Measurements from ENCODE around the gene LLGL2. TPM values are rescaled to one million over a fixed set of nuclear protein-coding genes. Genes with fewer than 3 reads are reported as not detected.

LLGL2 gene
- total and polyA plus RNA-seq, 2 donors (not counting 1 experiment from before 2014, with no cell fraction given): 40.6 to 52.0 TPM

- Histone ChIP-seq H3K9ac (ENCODE audit: low read length) (no peak overlapping the region), H3K4me1 (ENCODE audit: control insufficient read depth in 2 of 2, insufficient read depth in 2 of 2, low read length in 2 of 2) (peaks cover 0 to 7% of the 10 kb centered on the region in 2 donors), H4K20me1 (ENCODE audit: control insufficient read depth, insufficient read depth, low read length, poor library complexity, severe bottlenecking) (no peaks in the 10 kb centered on the region), H2AFZ (ENCODE audit: insufficient read depth, low read depth, low read length, poor library complexity, severe bottlenecking) (no peak overlapping the region), H3K27ac (ENCODE audit: low read length in 2 of 2) (no peak overlapping the region), H3K9me3 (ENCODE audit: control extremely low read depth in 1 of 3, control insufficient read depth in 2 of 3, insufficient read depth in 1 of 3, low read length in 2 of 3) (no peaks in the 10 kb centered on the region), H3K27me3 (replicated peaks in 1 of 4; ENCODE audit: control extremely low read depth in 1 of 4, control insufficient read depth in 3 of 4, insufficient read depth in 4 of 4, low read length in 3 of 4) (no peaks in the 10 kb centered on the region), H3K79me2 (ENCODE audit: control insufficient read depth, insufficient read depth, low read length) (no peaks in the 10 kb centered on the region), H3K4me2 (replicated peaks; ENCODE audit: low read depth, low read length, poor library complexity, severe bottlenecking) (no peak overlapping the region), H3K4me3 (ENCODE audit: control extremely low read depth in 1 of 5, extremely low read depth in 1 of 5, insufficient read depth in 1 of 5, low read depth in 2 of 5, low read length in 4 of 5) (no peak overlapping the region), H3K36me3 (replicated peaks in 1 of 2; ENCODE audit: control extremely low read depth in 1 of 2, control insufficient read depth in 1 of 2, extremely low read depth in 1 of 2, insufficient read depth in 2 of 2, low read length in 1 of 2) (no peaks in the 10 kb centered on the region)
- Mint-ChIP-seq H3K4me3 (no peak overlapping the region), H3K4me1 (no peaks in the 10 kb centered on the region), H3K9me3 (ENCODE audit: insufficient read depth) (no peaks in the 10 kb centered on the region), H3K27ac (no peak overlapping the region), H3K27me3 (no peaks in the 10 kb centered on the region)
- TF ChIP-seq EZH2 (IDR thresholded peaks at IDR 0.05; ENCODE audit: borderline replicate concordance, insufficient read depth, low read depth, low read length, poor library complexity, severe bottlenecking) (no peak), CTCF (IDR thresholded peaks at IDR 0.05) (no peak)
- no peak for DNase-seq
- intact Hi-C loops (cut with micrococcal nuclease): no loop called here
- ATAC-seq (ENCODE audit: low read depth): no peak
- ChIA-PET POLR2A (no interaction called here), CTCF (interaction anchor here (0.8 kb wide), 1 partner anchor 238 kb away, joined by 3 read pairs; the partner anchor contains the start of gene MIF4GD)
- WGBS (ENCODE audit: insufficient coverage): 91% methylated on average over 5 of the region's 5 CpGs
Measured at GRCh38 chr17:75508931-75509361, 16.6 kb upstream of the LLGL2 start.

DNA sequence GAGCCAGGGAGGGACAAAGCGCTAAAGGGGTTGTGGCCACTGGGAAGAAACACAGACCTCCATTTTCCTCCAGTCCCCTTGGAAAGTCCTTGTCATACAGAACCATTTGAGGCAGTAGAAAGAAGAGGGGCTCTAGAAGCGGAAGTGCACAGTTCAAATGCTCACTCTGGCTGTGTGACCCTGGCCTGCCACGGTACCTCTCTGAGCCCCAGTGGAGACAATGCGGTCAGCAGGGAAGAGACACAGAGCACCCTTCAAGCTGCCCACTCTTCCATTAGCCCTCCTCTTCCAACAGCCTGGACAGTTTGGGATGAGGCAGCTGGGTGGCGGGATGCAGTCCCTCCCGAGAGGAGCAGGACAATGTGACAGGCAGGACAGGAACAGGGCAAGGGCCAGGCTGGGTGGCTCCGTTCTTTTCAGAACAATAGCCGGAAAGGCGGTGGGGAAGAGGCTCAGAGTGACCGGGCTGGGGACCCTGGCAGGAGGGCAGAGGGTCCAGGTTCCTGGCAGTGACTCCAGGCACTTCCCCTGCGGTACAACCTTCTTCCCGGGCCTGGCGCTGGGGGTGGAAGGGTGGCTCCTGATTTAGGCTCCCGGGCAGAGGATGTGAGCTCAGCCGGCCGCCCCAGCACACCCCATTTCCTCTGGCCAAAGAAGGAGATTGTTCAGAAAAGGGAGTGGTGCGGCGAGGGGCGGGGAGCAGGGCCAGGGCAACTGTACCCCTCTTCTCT, 15.8 kb upstream of the LLGL2 start:
- no peak overlapping the region for H3K27ac Mint-ChIP-seq
- no peaks in the 10 kb centered on the region for H3K4me1 Mint-ChIP-seq
- no peaks in the 10 kb centered on the region for H3K27me3 Mint-ChIP-seq
- TF ChIP-seq EZH2 (IDR thresholded peaks at IDR 0.05; ENCODE audit: borderline replicate concordance, insufficient read depth, low read depth, low read length, poor library complexity, severe bottlenecking) (no peak), CTCF (IDR thresholded peaks at IDR 0.05) (no peak)
- ChIA-PET POLR2A (no interaction called here), CTCF (no interaction called here)
- H3K36me3 ChIP-seq (replicated peaks in 1 of 2; ENCODE audit: control extremely low read depth in 1 of 2, control insufficient read depth in 1 of 2, extremely low read depth in 1 of 2, insufficient read depth in 2 of 2, low read length in 1 of 2): no peaks in the 10 kb centered on the region
- H3K4me2 ChIP-seq (replicated peaks; ENCODE audit: low read depth, low read length, poor library complexity, severe bottlenecking): no peak overlapping the region
- no peaks in the 10 kb centered on the region for H3K9me3 Mint-ChIP-seq (ENCODE audit: insufficient read depth)
- H3K27me3 ChIP-seq (replicated peaks in 1 of 4; ENCODE audit: control extremely low read depth in 1 of 4, control insufficient read depth in 3 of 4, insufficient read depth in 4 of 4, low read length in 3 of 4): no peaks in the 10 kb centered on the region
- peaks cover under 1 to 2% of the 10 kb centered on the region in 2 donors for H3K4me1 ChIP-seq (ENCODE audit: control insufficient read depth in 2 of 2, insufficient read depth in 2 of 2, low read length in 2 of 2)
- H3K9me3 ChIP-seq (ENCODE audit: control extremely low read depth in 1 of 3, control insufficient read depth in 2 of 3, insufficient read depth in 1 of 3, low read length in 2 of 3): no peaks in the 10 kb centered on the region
- H3K4me3 Mint-ChIP-seq: no peak overlapping the region
- ATAC-seq (ENCODE audit: low read depth) (no peak), DNase-seq (no peak)
- H3K79me2 ChIP-seq (ENCODE audit: control insufficient read depth, insufficient read depth, low read length): no peaks in the 10 kb centered on the region
- no peaks in the 10 kb centered on the region for H4K20me1 ChIP-seq (ENCODE audit: control insufficient read depth, insufficient read depth, low read length, poor library complexity, severe bottlenecking)
- H3K27ac ChIP-seq (ENCODE audit: low read length in 2 of 2): no peak overlapping the region
- intact Hi-C loops (cut with micrococcal nuclease): loop anchor here (10.0 kb wide), 1 partner anchor 255 kb away; the partner anchor contains the start of gene GALK1
- 98% methylated on average over 14 of the region's 19 CpGs for WGBS (ENCODE audit: insufficient coverage)
- no peak overlapping the region for H2AFZ ChIP-seq (ENCODE audit: insufficient read depth, low read depth, low read length, poor library complexity, severe bottlenecking)
- H3K4me3 ChIP-seq (ENCODE audit: control extremely low read depth in 1 of 5, extremely low read depth in 1 of 5, insufficient read depth in 1 of 5, low read depth in 2 of 5, low read length in 4 of 5): no peak overlapping the region
- H3K9ac ChIP-seq (ENCODE audit: low read length): no peak overlapping the region
